Measurements from ENCODE around the gene SLC2A1.

SLC2A1 gene

GRCh38 chr1:42930178-42931107 is 28.2 kb downstream of the SLC2A1 start:
- no peak overlapping the region for H3K4me3 ChIP-seq (ENCODE audit: low read depth, low read length)
- no peak for TF ChIP-seq CTCF (IDR thresholded peaks at IDR 0.05; ENCODE audit: low read depth, low read length)

- TF ChIP-seq CTCF (IDR thresholded peaks at IDR 0.05; ENCODE audit: low read depth, low read length) = no peak
- no peak overlapping the region for H3K4me3 ChIP-seq (ENCODE audit: low read depth, low read length)
Measured at GRCh38 chr1:42929434-42930177, 29.1 kb downstream of the SLC2A1 start.

- H3K4me3 ChIP-seq (ENCODE audit: low read depth, low read length) = no peak overlapping the region
- TF ChIP-seq CTCF (IDR thresholded peaks at IDR 0.05; ENCODE audit: low read depth, low read length) = no peak
Measured at GRCh38 chr1:42928859-42929258, 29.8 kb downstream of the SLC2A1 start.

GRCh38 chr1:42927920-42928505 is 30.7 kb downstream of the SLC2A1 start:
- no peak for TF ChIP-seq CTCF (IDR thresholded peaks at IDR 0.05; ENCODE audit: low read depth, low read length)
- H3K4me3 ChIP-seq (ENCODE audit: low read depth, low read length) = no peak overlapping the region

GRCh38 chr1:42927274-42927841 is 31.3 kb downstream of the SLC2A1 start:
- H3K4me3 ChIP-seq (ENCODE audit: low read depth, low read length) = no peak overlapping the region
- no peak for TF ChIP-seq CTCF (IDR thresholded peaks at IDR 0.05; ENCODE audit: low read depth, low read length)

GRCh38 chr1:42926879-42927242 is 31.8 kb downstream of the SLC2A1 start:
- TF ChIP-seq CTCF (IDR thresholded peaks at IDR 0.05; ENCODE audit: low read depth, low read length) = no peak
- H3K4me3 ChIP-seq (ENCODE audit: low read depth, low read length) = no peak overlapping the region

All from WI38 (cell line).